ENCODE results near the gene CPNE4.

CPNE4 gene

DNA sequence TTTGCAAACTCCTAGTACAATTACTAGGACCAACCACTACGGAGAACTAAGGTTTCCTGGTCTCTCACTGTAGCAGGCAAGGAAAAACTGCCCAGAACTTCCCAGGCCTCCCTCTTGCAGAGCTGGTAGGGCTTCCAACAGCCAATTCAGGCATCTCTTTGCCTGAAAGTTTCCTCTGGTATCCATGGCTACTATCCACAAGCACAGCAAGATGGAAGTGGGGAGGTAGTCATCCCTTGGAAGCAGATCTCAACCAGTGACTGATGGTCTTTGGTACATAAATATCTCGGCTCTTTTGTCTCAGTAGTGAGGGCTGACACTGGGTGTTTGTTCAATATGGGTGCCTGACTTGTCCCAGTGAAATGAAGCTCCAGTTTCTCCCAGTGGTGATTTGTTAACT lies 330.7 kb downstream of the CPNE4 start:
- no peak for TF ChIP-seq ZFX (IDR thresholded peaks at IDR 0.05)
- TF ChIP-seq, protein P1, sequence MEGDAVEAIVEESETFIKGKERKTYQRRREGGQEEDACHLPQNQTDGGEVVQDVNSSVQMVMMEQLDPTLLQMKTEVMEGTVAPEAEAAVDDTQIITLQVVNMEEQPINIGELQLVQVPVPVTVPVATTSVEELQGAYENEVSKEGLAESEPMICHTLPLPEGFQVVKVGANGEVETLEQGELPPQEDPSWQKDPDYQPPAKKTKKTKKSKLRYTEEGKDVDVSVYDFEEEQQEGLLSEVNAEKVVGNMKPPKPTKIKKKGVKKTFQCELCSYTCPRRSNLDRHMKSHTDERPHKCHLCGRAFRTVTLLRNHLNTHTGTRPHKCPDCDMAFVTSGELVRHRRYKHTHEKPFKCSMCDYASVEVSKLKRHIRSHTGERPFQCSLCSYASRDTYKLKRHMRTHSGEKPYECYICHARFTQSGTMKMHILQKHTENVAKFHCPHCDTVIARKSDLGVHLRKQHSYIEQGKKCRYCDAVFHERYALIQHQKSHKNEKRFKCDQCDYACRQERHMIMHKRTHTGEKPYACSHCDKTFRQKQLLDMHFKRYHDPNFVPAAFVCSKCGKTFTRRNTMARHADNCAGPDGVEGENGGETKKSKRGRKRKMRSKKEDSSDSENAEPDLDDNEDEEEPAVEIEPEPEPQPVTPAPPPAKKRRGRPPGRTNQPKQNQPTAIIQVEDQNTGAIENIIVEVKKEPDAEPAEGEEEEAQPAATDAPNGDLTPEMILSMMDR (conservative IDR thresholded peaks at IDR 0.05) = no peak
- no peak overlapping the region for H3K27ac ChIP-seq

DNA sequence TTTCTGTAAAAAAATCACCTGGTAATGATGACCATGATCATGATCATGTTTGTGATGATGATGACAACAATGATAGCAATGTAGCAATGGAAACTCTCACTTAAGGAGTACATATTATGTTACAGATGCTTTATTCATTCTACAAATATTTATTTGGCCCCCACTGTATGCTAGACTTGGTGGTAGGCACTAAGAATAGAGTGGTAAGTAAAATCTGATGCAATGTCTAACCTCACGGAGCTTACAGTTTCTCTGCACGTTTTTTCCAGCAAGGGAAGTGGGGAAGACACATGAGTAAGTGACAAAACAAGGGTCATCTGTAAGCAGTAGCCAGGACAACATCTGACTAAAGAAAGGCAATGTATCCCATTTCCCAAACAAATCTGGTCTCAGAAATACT lies 332.7 kb downstream of the CPNE4 start:
- no peak overlapping the region for H3K27ac ChIP-seq
- TF ChIP-seq ZFX (IDR thresholded peaks at IDR 0.05) = no peak
- TF ChIP-seq, protein P1 (conservative IDR thresholded peaks at IDR 0.05) = no peak

- H3K27ac ChIP-seq = no peak overlapping the region
- TF ChIP-seq, protein P1 (conservative IDR thresholded peaks at IDR 0.05) = no peak
- no peak for TF ChIP-seq ZFX (IDR thresholded peaks at IDR 0.05)
Observed at GRCh38 chr3:131701153-131701770, 333.6 kb downstream of the CPNE4 start.

DNA sequence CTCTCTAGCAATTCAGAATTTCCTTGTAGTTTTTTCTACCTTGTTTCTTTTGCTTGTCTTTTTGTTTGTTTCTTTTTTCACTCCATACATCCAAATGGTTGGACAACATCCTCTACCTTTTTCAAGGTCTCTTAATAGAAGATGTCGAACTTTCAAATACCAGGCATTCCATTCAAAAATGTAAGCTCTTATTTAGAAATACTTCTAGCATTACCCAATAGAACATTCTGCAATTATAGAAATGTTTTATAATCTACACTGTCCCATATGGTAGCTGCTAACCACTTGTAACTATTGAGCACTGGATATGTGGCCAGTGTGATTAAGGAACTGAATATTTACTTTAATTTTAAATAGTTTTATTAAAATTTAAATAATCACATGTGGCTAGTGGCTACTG lies 335.8 kb downstream of the CPNE4 start:
- no peak overlapping the region for H3K27ac ChIP-seq
- no peak for TF ChIP-seq ZFX (IDR thresholded peaks at IDR 0.05)
- TF ChIP-seq, protein P1 (conservative IDR thresholded peaks at IDR 0.05) = no peak

- no peak overlapping the region for H3K27ac ChIP-seq
- TF ChIP-seq ZFX (IDR thresholded peaks at IDR 0.05) = no peak
- TF ChIP-seq, protein P1 (conservative IDR thresholded peaks at IDR 0.05) = no peak
Observed at GRCh38 chr3:131694376-131694775, 340.4 kb downstream of the CPNE4 start.

DNA sequence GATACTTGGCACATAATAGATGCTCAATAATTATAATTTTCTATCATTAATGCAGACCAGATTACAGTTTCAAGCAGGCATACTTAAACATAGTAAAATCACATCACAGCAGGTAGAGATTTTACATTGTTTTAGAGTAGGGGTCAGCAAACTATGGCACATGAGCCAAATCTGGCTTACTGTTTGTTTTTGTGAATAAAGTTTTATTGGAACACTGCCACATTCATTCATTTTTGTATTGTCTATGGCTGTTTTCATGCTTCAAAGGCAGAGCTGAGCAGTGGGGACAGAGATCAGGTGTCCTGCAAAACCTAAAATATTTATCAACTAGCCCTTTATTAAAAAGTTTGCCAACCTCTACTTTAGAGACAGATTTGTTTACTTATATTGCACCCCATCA lies 342.5 kb downstream of the CPNE4 start:
- TF ChIP-seq ZFX (IDR thresholded peaks at IDR 0.05) = no peak
- TF ChIP-seq, protein P1 (conservative IDR thresholded peaks at IDR 0.05) = no peak
- H3K27ac ChIP-seq = no peak overlapping the region

- TF ChIP-seq ZFX (IDR thresholded peaks at IDR 0.05) = no peak
- TF ChIP-seq, protein P1 (conservative IDR thresholded peaks at IDR 0.05) = no peak
- no peak overlapping the region for H3K27ac ChIP-seq
Observed at GRCh38 chr3:131690800-131691199, 344.0 kb downstream of the CPNE4 start.
